ENCODE data around the gene ACSS3. TPM values are rescaled to one million over a fixed set of nuclear protein-coding genes. Genes with fewer than 3 reads are reported as not detected.

ACSS3 gene
- total RNA-seq, 1 donor from 2014 or later = 35.9 TPM

DNA sequence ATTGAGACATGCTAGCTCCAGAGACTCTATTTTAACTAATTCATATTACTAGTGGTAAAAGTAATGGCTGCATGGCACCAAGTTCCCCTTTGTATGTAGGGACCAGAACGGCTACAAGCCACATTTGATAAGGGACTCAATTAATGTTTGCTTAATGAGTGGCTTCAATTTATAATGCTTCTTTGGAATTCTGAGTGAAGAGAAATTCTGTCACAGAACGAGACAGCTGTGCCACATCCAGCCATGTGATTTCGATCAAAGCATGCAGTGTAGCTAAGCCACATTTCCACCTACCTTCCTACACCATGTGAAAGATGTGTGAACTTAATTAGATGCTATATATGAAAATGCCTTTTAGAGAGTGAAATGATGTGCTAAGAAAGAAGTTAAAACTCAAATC lies 217.4 kb downstream of the ACSS3 start:
- H3K27ac ChIP-seq = no peak overlapping the region
- no peaks in the 10 kb centered on the region for H3K36me3 ChIP-seq
- H3K9me3 ChIP-seq = no peaks in the 10 kb centered on the region
- DNase-seq (no peak), ATAC-seq (no peak)
- no peak overlapping the region for H3K4me3 ChIP-seq
- intact Hi-C loops (cut with DNase I) = no loop called here
- TF ChIP-seq, protein P1, sequence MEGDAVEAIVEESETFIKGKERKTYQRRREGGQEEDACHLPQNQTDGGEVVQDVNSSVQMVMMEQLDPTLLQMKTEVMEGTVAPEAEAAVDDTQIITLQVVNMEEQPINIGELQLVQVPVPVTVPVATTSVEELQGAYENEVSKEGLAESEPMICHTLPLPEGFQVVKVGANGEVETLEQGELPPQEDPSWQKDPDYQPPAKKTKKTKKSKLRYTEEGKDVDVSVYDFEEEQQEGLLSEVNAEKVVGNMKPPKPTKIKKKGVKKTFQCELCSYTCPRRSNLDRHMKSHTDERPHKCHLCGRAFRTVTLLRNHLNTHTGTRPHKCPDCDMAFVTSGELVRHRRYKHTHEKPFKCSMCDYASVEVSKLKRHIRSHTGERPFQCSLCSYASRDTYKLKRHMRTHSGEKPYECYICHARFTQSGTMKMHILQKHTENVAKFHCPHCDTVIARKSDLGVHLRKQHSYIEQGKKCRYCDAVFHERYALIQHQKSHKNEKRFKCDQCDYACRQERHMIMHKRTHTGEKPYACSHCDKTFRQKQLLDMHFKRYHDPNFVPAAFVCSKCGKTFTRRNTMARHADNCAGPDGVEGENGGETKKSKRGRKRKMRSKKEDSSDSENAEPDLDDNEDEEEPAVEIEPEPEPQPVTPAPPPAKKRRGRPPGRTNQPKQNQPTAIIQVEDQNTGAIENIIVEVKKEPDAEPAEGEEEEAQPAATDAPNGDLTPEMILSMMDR (IDR thresholded peaks at IDR 0.05) = no peak
- H3K27me3 ChIP-seq = no peaks in the 10 kb centered on the region
- H3K4me1 ChIP-seq = no peaks in the 10 kb centered on the region

DNA sequence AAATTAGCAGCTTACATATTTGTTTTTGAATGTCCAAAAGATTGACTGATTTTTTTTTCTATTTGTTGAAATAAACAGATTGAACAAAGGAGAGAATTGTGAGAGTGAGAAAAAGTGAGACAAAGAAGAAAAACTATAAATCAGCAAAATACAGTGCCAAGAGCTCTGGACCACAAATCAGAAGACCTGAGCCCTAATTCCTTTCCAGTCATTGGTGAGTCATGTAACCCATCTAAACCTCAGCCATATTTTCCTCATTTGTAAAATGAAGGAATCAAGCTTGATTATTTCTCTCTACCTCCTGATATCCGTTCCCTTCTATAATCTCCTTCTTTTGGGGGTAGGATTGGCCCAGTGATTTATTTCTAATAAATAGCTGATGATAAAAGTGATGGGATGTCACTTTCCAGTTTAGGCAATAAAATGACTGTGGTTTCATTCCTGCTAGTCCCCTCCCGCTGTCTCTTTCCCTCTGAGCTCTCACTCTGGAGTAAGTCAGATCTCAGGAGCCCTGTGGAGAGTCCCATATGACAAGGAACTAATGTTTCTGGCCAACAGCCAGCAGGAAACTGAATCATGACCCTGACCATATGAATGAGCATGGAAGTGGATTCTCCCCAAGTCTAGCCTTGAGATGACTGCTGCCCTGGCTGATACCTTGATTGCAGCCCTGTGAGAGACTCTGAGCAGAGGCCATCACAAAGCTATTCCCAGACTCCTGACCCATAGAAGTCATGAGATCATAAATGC lies 218.9 kb downstream of the ACSS3 start:
- no peaks in the 10 kb centered on the region for H3K9me3 ChIP-seq
- no peak for DNase-seq
- TF ChIP-seq, protein P1 (IDR thresholded peaks at IDR 0.05) = no peak
- no peak overlapping the region for H3K4me3 ChIP-seq
- ATAC-seq = no peak
- H3K27me3 ChIP-seq = no peaks in the 10 kb centered on the region
- no peak overlapping the region for H3K27ac ChIP-seq
- no peaks in the 10 kb centered on the region for H3K4me1 ChIP-seq
- intact Hi-C loops (cut with DNase I) = no loop called here
- H3K36me3 ChIP-seq = no peaks in the 10 kb centered on the region

DNA sequence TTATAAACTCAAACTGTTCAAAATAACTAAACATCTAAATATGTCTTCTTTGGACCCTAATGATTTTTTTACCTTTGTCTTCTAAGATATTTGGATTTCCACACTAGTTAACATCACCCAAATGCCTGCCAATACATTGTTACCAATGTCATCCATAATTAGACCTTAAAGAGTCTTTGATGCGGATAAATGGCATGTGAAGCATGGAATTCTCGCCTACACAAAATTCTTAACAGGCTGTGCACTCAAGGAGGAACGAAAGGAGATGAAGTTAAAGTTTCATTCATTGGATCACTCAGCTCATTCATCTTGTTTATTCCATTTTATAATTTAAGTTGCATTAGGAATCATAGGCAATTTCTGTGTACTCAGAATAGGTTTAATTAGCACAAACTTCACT lies 219.7 kb downstream of the ACSS3 start:
- H3K27ac ChIP-seq = no peak overlapping the region
- intact Hi-C loops (cut with DNase I) = no loop called here
- DNase-seq = no peak
- H3K27me3 ChIP-seq = no peaks in the 10 kb centered on the region
- H3K36me3 ChIP-seq = no peaks in the 10 kb centered on the region
- H3K4me1 ChIP-seq = no peaks in the 10 kb centered on the region
- no peak overlapping the region for H3K4me3 ChIP-seq
- no peak for ATAC-seq
- no peaks in the 10 kb centered on the region for H3K9me3 ChIP-seq
- TF ChIP-seq, protein P1 (IDR thresholded peaks at IDR 0.05) = no peak

DNA sequence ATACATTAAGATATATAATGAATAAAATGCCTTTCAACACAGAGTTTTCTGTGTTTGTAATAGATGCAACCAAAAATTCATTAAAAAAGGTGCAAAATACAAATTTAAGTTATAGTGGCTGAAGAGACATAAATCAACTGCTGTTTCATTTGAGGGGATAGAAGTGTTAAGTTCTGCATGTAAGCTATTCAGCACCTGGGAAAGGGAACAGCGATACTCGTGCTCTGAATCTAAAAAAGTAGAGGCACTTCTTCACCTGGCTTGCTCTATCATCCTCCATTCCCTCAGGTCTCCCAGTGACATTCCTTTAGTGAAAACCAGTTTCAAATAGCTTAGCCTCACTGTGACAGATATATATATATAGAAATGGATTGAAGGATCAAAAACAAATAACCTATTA lies 222.6 kb downstream of the ACSS3 start:
- no peak for ATAC-seq
- Histone ChIP-seq H3K4me1 (no peaks in the 10 kb centered on the region), H3K4me3 (no peak overlapping the region), H3K27me3 (no peaks in the 10 kb centered on the region), H3K36me3 (no peaks in the 10 kb centered on the region), H3K27ac (no peak overlapping the region), H3K9me3 (no peaks in the 10 kb centered on the region)
- intact Hi-C loops (cut with DNase I) = no loop called here
- TF ChIP-seq, protein P1 (IDR thresholded peaks at IDR 0.05) = no peak
- no peak for DNase-seq

DNA sequence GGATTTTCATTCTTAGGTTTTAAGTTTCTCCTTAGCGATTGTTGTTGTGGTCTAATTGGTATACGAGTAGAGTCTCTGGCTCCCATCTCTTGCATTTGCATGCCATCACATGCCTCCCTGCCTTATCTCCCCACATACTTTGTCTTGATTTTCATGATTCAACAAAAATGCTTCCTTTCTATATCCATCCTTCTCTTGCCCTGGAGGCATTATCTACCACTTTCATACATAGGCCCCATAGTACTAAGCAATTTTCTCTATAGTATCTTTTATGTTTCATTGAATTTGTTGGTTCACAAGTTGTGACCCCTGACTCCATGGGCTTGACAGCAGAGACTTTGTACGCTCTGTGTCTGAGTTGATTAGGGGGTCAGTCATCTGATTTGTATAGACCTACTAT lies 226.1 kb downstream of the ACSS3 start:
- H3K9me3 ChIP-seq = no peaks in the 10 kb centered on the region
- H3K36me3 ChIP-seq = no peaks in the 10 kb centered on the region
- DNase-seq (no peak), ATAC-seq (no peak)
- TF ChIP-seq, protein P1 (IDR thresholded peaks at IDR 0.05) = no peak
- no peak overlapping the region for H3K27ac ChIP-seq
- H3K4me3 ChIP-seq = no peak overlapping the region
- H3K27me3 ChIP-seq = no peaks in the 10 kb centered on the region
- intact Hi-C loops (cut with DNase I) = no loop called here
- H3K4me1 ChIP-seq = no peaks in the 10 kb centered on the region

Small RNA genes within 50 kb of the gene (microRNA-seq; reads per million reads assigned to microRNA genes)
- not detected for gene MIR4699 (ENCODE audit: borderline microRNAs expressed)

Other genes with a start within 250 kb of the ACSS3 start
- 18.9 TPM for gene LIN7A, start 140.1 kb upstream of the ACSS3 start, total RNA-seq

All from upper lobe of right lung (tissue), 1 donor.